HepG2 (cell line): ENCODE measurements around the gene FAM236D. TPM values are rescaled to one million over a fixed set of nuclear protein-coding genes. Genes with fewer than 3 reads are reported as not detected.

ENCODE experiments used
- polyA plus RNA-seq, 8 experiments: library from polyadenylated mRNA; depleted of rRNA in 3 of 8; stranded (reverse) in 7 of 8; unstranded in 1 of 8; fragments of >200 nt; fragmentation: Illumina TruSeq in 4 of 8; extraction: Trizol in 4 of 8; gene quantifications; 2 replicates each; pipeline versions ENCODE4 v1.2.1 to v1.2.3, GENCODE V29; 2011 to 2016; ENCODE audit warnings: low read depth in 4 of 8, missing spikeins in 1 of 8, mixed read lengths in 1 of 8; ENCODE audit not compliant: insufficient read depth in 1 of 8
- total RNA-seq, 5 experiments: library from RNA; depleted of rRNA; stranded (reverse); fragments of >200 nt; fragmentation: Illumina TruSeq; extraction: Trizol; gene quantifications; 2 replicates each; pipeline ENCODE4 v1.2.3, GENCODE V29; 2016; ENCODE audit warnings: low read depth in 1 of 5

FAM236D gene
- total and polyA plus RNA-seq, 2 of the 13 experiments (the other 11 are each of a cell fraction or from before 2014, with no cell fraction given): not detected

Other genes with a start within 250 kb of the FAM236D start
- gene HDAC8, start 235.4 kb downstream of the FAM236D start, total RNA-seq (2016; rRNA removed; fragmentation: Illumina TruSeq; extraction: Trizol): 28.6 and 34.9 TPM in 2 replicates
- gene HDAC8, start 235.4 kb downstream of the FAM236D start, polyA plus RNA-seq (2011; rRNA removed): 10.8 and 13.7 TPM in 2 replicates
- gene PHKA1, start 93.9 kb downstream of the FAM236D start, total RNA-seq (2016; rRNA removed; fragmentation: Illumina TruSeq; extraction: Trizol): 5.4 and 6.8 TPM in 2 replicates
- 6.6 and 6.8 TPM in 2 replicates for gene PHKA1, start 93.9 kb downstream of the FAM236D start, polyA plus RNA-seq (2011; rRNA removed)
- gene DMRTC1B, start 31.3 kb downstream of the FAM236D start, total RNA-seq (2016; rRNA removed; fragmentation: Illumina TruSeq; extraction: Trizol): not detected in 2 replicates
- not detected in 2 replicates for gene DMRTC1B, start 31.3 kb downstream of the FAM236D start, polyA plus RNA-seq (2011; rRNA removed)
- not detected in 2 replicates for gene FAM236B, start 25.6 kb downstream of the FAM236D start, total RNA-seq (2016; rRNA removed; fragmentation: Illumina TruSeq; extraction: Trizol)
- gene FAM236B, start 25.6 kb downstream of the FAM236D start, polyA plus RNA-seq (2011; rRNA removed): not detected in 2 replicates
- gene FAM236C, start 104.4 kb upstream of the FAM236D start, total RNA-seq (2016; rRNA removed; fragmentation: Illumina TruSeq; extraction: Trizol): not detected in 2 replicates
- not detected in 2 replicates for gene FAM236C, start 104.4 kb upstream of the FAM236D start, polyA plus RNA-seq (2011; rRNA removed)
- gene FAM236A, start 130.0 kb upstream of the FAM236D start, total RNA-seq (2016; rRNA removed; fragmentation: Illumina TruSeq; extraction: Trizol): not detected in 2 replicates
- not detected in 2 replicates for gene FAM236A, start 130.0 kb upstream of the FAM236D start, polyA plus RNA-seq (2011; rRNA removed)
- gene DMRTC1, start 135.6 kb upstream of the FAM236D start, total RNA-seq (2016; rRNA removed; fragmentation: Illumina TruSeq; extraction: Trizol): not detected in 2 replicates
- gene DMRTC1, start 135.6 kb upstream of the FAM236D start, polyA plus RNA-seq (2011; rRNA removed): not detected in 2 replicates
- not detected in 2 replicates for gene PABPC1L2B, start 194.7 kb upstream of the FAM236D start, total RNA-seq (2016; rRNA removed; fragmentation: Illumina TruSeq; extraction: Trizol)
- not detected in 2 replicates for gene PABPC1L2B, start 194.7 kb upstream of the FAM236D start, polyA plus RNA-seq (2011; rRNA removed)